Astrocyte (in vitro differentiated cells and primary cell): ENCODE results near the gene MYOF. TPM values are rescaled to one million over a fixed set of nuclear protein-coding genes. Genes with fewer than 3 reads are reported as not detected.
A peak's percentile ranks its signal among the peaks of the same experiment; 100 is the strongest.

Experiments used
- DNase-seq: peaks from one replicate; pipeline ENCODE4 v3.0.0-alpha.2; 2010; ENCODE audit warnings: low read depth
- FAIRE-seq: peaks from 2 replicates; lab custom pipeline; 2011; peaks lifted over from hg19 to GRCh38; lab: Jason Lieb, UNC
- H2AFZ ChIP-seq: 2 replicates; pipeline ENCODE4 v1.6.0; 2012; ENCODE audit warnings: low read depth, low read length, inconsistent platforms
- H3K27ac ChIP-seq: 2 replicates; pipeline ENCODE4 v1.5.1; 2011; ENCODE audit warnings: low read depth, low read length, inconsistent platforms
- H3K27me3 ChIP-seq: 2 replicates; pipeline ENCODE4 v1.6.0; 2011; ENCODE audit warnings: low read length, inconsistent platforms; ENCODE audit not compliant: insufficient read depth
- H3K36me3 ChIP-seq: 2 replicates; pipeline ENCODE4 v1.5.1; 2011; ENCODE audit warnings: low read length, inconsistent platforms; ENCODE audit not compliant: insufficient read depth
- H3K4me1 ChIP-seq: 2 replicates; pipeline ENCODE4 v1.5.1; 2011; ENCODE audit warnings: low read length, inconsistent platforms; ENCODE audit not compliant: insufficient read depth
- H3K4me2 ChIP-seq: 2 replicates; pipeline ENCODE4 v1.6.0; 2012; ENCODE audit warnings: low read length, inconsistent platforms
- H3K4me3 ChIP-seq: 2 replicates; pipeline ENCODE4 v1.5.1; 2011; ENCODE audit warnings: low read depth, mild to moderate bottlenecking, low read length, inconsistent platforms; ENCODE audit not compliant: insufficient read depth
- H3K79me2 ChIP-seq: 2 replicates; pipeline ENCODE4 v1.6.0; 2012; ENCODE audit warnings: mild to moderate bottlenecking, low read length, inconsistent platforms; ENCODE audit not compliant: insufficient read depth
- H3K9ac ChIP-seq: 2 replicates; pipeline ENCODE4 v1.6.0; 2012; ENCODE audit warnings: mild to moderate bottlenecking, low read length, inconsistent platforms
- H3K9me3 ChIP-seq: 2 replicates; pipeline ENCODE4 v1.5.1; 2012; ENCODE audit warnings: low read depth, mild to moderate bottlenecking, low read length, inconsistent platforms; ENCODE audit not compliant: insufficient read depth
- H4K20me1 ChIP-seq: 2 replicates; pipeline ENCODE4 v1.6.0; 2012; ENCODE audit warnings: low read length, inconsistent platforms; ENCODE audit not compliant: insufficient read depth
- H3K27ac Mint-ChIP-seq: one replicate; pipeline ENCODE4 v1.8.0; 2021; ENCODE audit warnings: mild to moderate bottlenecking, mixed read lengths; ENCODE audit not compliant: unreplicated experiment
- H3K27me3 Mint-ChIP-seq: one replicate; pipeline ENCODE4 v1.8.0; 2021; ENCODE audit warnings: low read depth, mixed read lengths; ENCODE audit not compliant: unreplicated experiment
- H3K36me3 Mint-ChIP-seq: one replicate; pipeline ENCODE4 v1.8.0; 2021; ENCODE audit warnings: low read depth, mixed read lengths; ENCODE audit not compliant: unreplicated experiment
- H3K4me1 Mint-ChIP-seq: one replicate; pipeline ENCODE4 v1.8.0; 2021; ENCODE audit warnings: low read depth, mixed read lengths; ENCODE audit not compliant: unreplicated experiment
- H3K4me3 Mint-ChIP-seq: one replicate; pipeline ENCODE4 v1.8.0; 2021; ENCODE audit warnings: mild to moderate bottlenecking, moderate library complexity, mixed read lengths; ENCODE audit not compliant: unreplicated experiment
- H3K9me3 Mint-ChIP-seq: one replicate; pipeline ENCODE4 v1.8.0; 2021; ENCODE audit warnings: mild to moderate bottlenecking, mixed read lengths; ENCODE audit not compliant: unreplicated experiment
- CTCF ChIP-seq: IDR thresholded peaks from 2 replicates; pipeline ENCODE4 v1.5.1; 2011; ENCODE audit warnings: low read depth, mild to moderate bottlenecking, inconsistent platforms, low read length, moderate library complexity; ENCODE audit not compliant: insufficient read depth
- EZH2 ChIP-seq: IDR thresholded peaks from 2 replicates; pipeline ENCODE4 v1.6.1; 2012; ENCODE audit warnings: mild to moderate bottlenecking, low read length, inconsistent platforms; ENCODE audit not compliant: insufficient read depth
- total RNA-seq: library from RNA; stranded (reverse); gene quantifications from 2 replicates; pipeline ENCODE4 v1.2.1, GENCODE V29; 2021

Gene MYOF
- total RNA-seq, 1 donor from 2014 or later: 306 TPM

GRCh38 chr10:93458821-93459257 lies 23.3 kb downstream of the MYOF start:
- Histone ChIP-seq H3K9me3 (no peaks in the 10 kb centered on the region), H3K4me1 (peaks cover 66% of the 10 kb centered on the region), H3K27ac (peak overlapping the region; percentile 95), H2AFZ (no peak overlapping the region), H4K20me1 (no peaks in the 10 kb centered on the region), H3K79me2 (peaks cover 81% of the 10 kb centered on the region), H3K9ac (peak overlapping the region; percentile 80), H3K36me3 (peaks cover 37% of the 10 kb centered on the region), H3K27me3 (no peaks in the 10 kb centered on the region), H3K4me2 (peak overlapping the region; percentile 71), H3K4me3 (no peak overlapping the region)
- H3K36me3 Mint-ChIP-seq: peaks cover 29% of the 10 kb centered on the region
- TF ChIP-seq EZH2: no peak
- TF ChIP-seq CTCF: no peak
- peak; percentile 100 for DNase-seq
- H3K27me3 Mint-ChIP-seq: no peaks in the 10 kb centered on the region
- peak; percentile 99 for FAIRE-seq
- peaks cover 52% of the 10 kb centered on the region for H3K4me1 Mint-ChIP-seq
- peak overlapping the region; percentile 64 for H3K4me3 Mint-ChIP-seq
- H3K9me3 Mint-ChIP-seq: no peaks in the 10 kb centered on the region
- H3K27ac Mint-ChIP-seq: peak overlapping the region; percentile 100

- Mint-ChIP-seq H3K27ac (peak overlapping the region; percentile 100), H3K9me3 (no peaks in the 10 kb centered on the region), H3K27me3 (no peaks in the 10 kb centered on the region), H3K4me1 (peaks cover 45% of the 10 kb centered on the region), H3K36me3 (peaks cover 31% of the 10 kb centered on the region), H3K4me3 (no peak overlapping the region)
- Histone ChIP-seq H4K20me1 (no peaks in the 10 kb centered on the region), H2AFZ (no peak overlapping the region), H3K27ac (peak overlapping the region; percentile 61), H3K4me3 (no peak overlapping the region), H3K4me2 (peak overlapping the region; percentile 3), H3K79me2 (peaks cover 79% of the 10 kb centered on the region), H3K4me1 (peaks cover 56% of the 10 kb centered on the region), H3K36me3 (peaks cover 37% of the 10 kb centered on the region), H3K9me3 (no peaks in the 10 kb centered on the region), H3K9ac (peak overlapping the region; percentile 80), H3K27me3 (no peaks in the 10 kb centered on the region)
- FAIRE-seq (no peak), DNase-seq (no peak)
- no peak for TF ChIP-seq EZH2
- no peak for TF ChIP-seq CTCF
These were observed 24.6 kb downstream of the MYOF start for GRCh38 chr10:93457511-93457910.

- H4K20me1 ChIP-seq: no peaks in the 10 kb centered on the region
- Mint-ChIP-seq H3K9me3 (no peaks in the 10 kb centered on the region), H3K36me3 (peaks cover 36% of the 10 kb centered on the region), H3K27me3 (no peaks in the 10 kb centered on the region), H3K4me3 (no peak overlapping the region), H3K27ac (peak overlapping the region; percentile 100), H3K4me1 (peaks cover 47% of the 10 kb centered on the region)
- FAIRE-seq (no peak), DNase-seq (no peak)
- H2AFZ ChIP-seq: no peak overlapping the region
- H3K9ac ChIP-seq: peak overlapping the region; percentile 3
- H3K4me2 ChIP-seq: no peak overlapping the region
- H3K36me3 ChIP-seq: peaks cover 45% of the 10 kb centered on the region
- H3K4me1 ChIP-seq: peaks cover 45% of the 10 kb centered on the region
- H3K4me3 ChIP-seq: no peak overlapping the region
- no peak for TF ChIP-seq EZH2
- no peak for TF ChIP-seq CTCF
- peak overlapping the region; percentile 61 for H3K27ac ChIP-seq
- H3K27me3 ChIP-seq: no peaks in the 10 kb centered on the region
- H3K79me2 ChIP-seq: peaks cover 76% of the 10 kb centered on the region
- no peaks in the 10 kb centered on the region for H3K9me3 ChIP-seq
These were observed 25.7 kb downstream of the MYOF start for GRCh38 chr10:93456480-93456879.
